GM12891 (cell line): ENCODE measurements around the gene CST7.

Source experiments
- PAX5 ChIP-seq: IDR thresholded peaks from 2 replicates; pipeline ENCODE4 v1.6.1; 2011; ENCODE audit warnings: low read length, moderate library complexity, mild to moderate bottlenecking; ENCODE audit not compliant: insufficient read depth, severe bottlenecking
- POLR2A ChIP-seq: IDR thresholded peaks from 2 replicates; pipeline ENCODE4 v1.6.1; 2011; ENCODE audit warnings: low read depth, low read length, control low read depth
- POLR2AphosphoS5 ChIP-seq: IDR thresholded peaks from 2 replicates; pipeline ENCODE4 v1.6.1; 2011; ENCODE audit warnings: low read depth, low read length, control low read depth
- SPI1 ChIP-seq: IDR thresholded peaks from 2 replicates; pipeline ENCODE4 v1.6.1; 2011; ENCODE audit warnings: low read depth, low read length, control low read depth
- TAF1 ChIP-seq: IDR thresholded peaks from 2 replicates; pipeline ENCODE4 v1.6.1; 2011; ENCODE audit warnings: low read depth, low read length, control low read depth

DNA sequence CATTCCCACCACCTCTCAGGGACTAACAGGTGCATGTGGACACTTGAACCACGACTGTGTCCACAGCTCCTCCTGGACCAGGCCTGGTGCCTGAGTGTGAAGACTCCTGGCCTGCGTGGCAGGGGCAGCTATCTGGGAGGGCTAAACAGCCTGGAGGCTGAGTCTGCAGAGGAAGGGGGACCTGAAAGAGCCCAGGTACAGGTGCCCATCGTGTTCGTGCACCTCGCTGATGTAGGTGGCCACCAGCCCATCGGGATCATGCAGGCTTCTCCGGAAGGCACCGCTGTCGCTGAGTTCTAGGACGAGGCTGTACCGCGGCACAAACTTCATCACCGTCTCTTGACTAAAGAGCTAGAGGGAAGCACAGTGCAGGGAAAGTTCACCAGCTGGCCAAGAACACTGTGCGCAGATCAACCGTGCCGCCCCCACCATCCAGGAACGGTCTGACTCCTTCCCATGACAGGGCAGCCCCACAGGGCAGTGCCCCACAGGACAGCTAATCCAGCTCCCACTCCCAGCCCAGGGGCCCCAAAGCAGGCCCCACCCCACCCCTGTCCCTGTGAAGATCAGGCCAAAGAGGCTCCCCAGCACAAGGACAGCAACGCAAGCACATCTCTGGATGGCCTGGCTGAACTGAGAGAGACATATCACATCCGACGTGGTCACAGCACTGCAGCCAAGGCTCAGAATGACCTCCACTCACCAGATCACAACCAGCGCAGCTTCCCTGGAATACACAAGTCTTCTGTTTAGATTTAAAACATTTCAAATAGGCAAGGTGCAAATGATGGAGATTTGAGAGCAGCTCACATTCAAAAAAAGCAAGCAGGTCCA, 14.8 kb downstream of the CST7 start:
- no peak for TF ChIP-seq POLR2A
- no peak for TF ChIP-seq POLR2AphosphoS5
- TF ChIP-seq SPI1 = no peak
- no peak for TF ChIP-seq TAF1
- TF ChIP-seq PAX5 = no peak
